ENCODE results near the gene ZBTB22.
"Not testable (repeated sequence)": the region's sequence is repeated elsewhere in the genome, so short reads cannot be mapped to it uniquely, and the experiment has no call there.

ZBTB22 gene

GRCh38 chr6:33344701-33345697 lies 27.5 kb upstream of the ZBTB22 start:
- no peak overlapping the region for H3K4ac ChIP-seq (ENCODE audit: low read depth, low read length)
- no peak overlapping the region for H3K27ac ChIP-seq (ENCODE audit: low read depth, low read length)
- WGBS (ENCODE audit: extremely low coverage, insufficient coverage, insufficient read length): no CpG with 5 or more reads among the region's 22 CpGs
- no peak overlapping the region for H2BK5ac ChIP-seq (ENCODE audit: low read depth, low read length, poor library complexity)
- no peak overlapping the region for H2BK120ac ChIP-seq (ENCODE audit: insufficient read depth, low read length, poor library complexity)
- no peak overlapping the region for H3K23ac ChIP-seq (ENCODE audit: low read length)
- no peaks in the 10 kb centered on the region for H3K27me3 ChIP-seq (ENCODE audit: insufficient read depth, low read length)
- no peaks in the 10 kb centered on the region for H3K79me1 ChIP-seq (ENCODE audit: low read length)
- no peak overlapping the region for H2AK5ac ChIP-seq (ENCODE audit: low read length)
- DNase-seq: peak; percentile 74 to 93
- H3K36me3 ChIP-seq (ENCODE audit: control insufficient read depth in 1 of 2, insufficient read depth in 2 of 2, low read length in 2 of 2): no peaks in the 10 kb centered on the region
- H3K4me2 ChIP-seq (ENCODE audit: low read length): peak overlapping the region; percentile 36
- H3K4me1 ChIP-seq (ENCODE audit: control insufficient read depth in 1 of 2, insufficient read depth in 2 of 2, low read length in 2 of 2): no peaks in the 10 kb centered on the region
- no peak overlapping the region for H2BK12ac ChIP-seq (ENCODE audit: low read length)
- H3K4me3 ChIP-seq (ENCODE audit: low read depth, low read length): no peak overlapping the region
- no peak overlapping the region for H4K12ac ChIP-seq (ENCODE audit: low read depth, low read length)
- no peak overlapping the region for H4K8ac ChIP-seq (ENCODE audit: low read depth, low read length)
- no peak overlapping the region for H2AFZ ChIP-seq (ENCODE audit: insufficient read depth, low read length, poor library complexity)
- H4K91ac ChIP-seq (ENCODE audit: low read depth, low read length): no peak overlapping the region
- no peak overlapping the region for H3K9ac ChIP-seq (ENCODE audit: low read length)
- H3K9me3 ChIP-seq (ENCODE audit: insufficient read depth, low read depth, low read length): no peaks in the 10 kb centered on the region
- H3K79me2 ChIP-seq (ENCODE audit: control insufficient read depth, insufficient read depth, low read length, poor library complexity): no peaks in the 10 kb centered on the region
- H3K18ac ChIP-seq (ENCODE audit: low read length): no peak overlapping the region
- no peak overlapping the region for H3K14ac ChIP-seq (ENCODE audit: low read length)

- Histone ChIP-seq H2BK12ac (ENCODE audit: low read length) (no peak overlapping the region), H3K14ac (ENCODE audit: low read length) (no peak overlapping the region), H3K27ac (ENCODE audit: low read depth, low read length) (no peak overlapping the region), H4K91ac (ENCODE audit: low read depth, low read length) (no peak overlapping the region), H2BK5ac (ENCODE audit: low read depth, low read length, poor library complexity) (no peak overlapping the region), H3K79me2 (ENCODE audit: control insufficient read depth, insufficient read depth, low read length, poor library complexity) (no peaks in the 10 kb centered on the region), H3K36me3 (ENCODE audit: control insufficient read depth in 1 of 2, insufficient read depth in 2 of 2, low read length in 2 of 2) (no peaks in the 10 kb centered on the region), H3K4ac (ENCODE audit: low read depth, low read length) (no peak overlapping the region), H2AK5ac (ENCODE audit: low read length) (no peak overlapping the region), H3K79me1 (ENCODE audit: low read length) (no peaks in the 10 kb centered on the region), H3K4me2 (ENCODE audit: low read length) (no peak overlapping the region), H3K4me3 (ENCODE audit: low read depth, low read length) (no peak overlapping the region), H3K9ac (ENCODE audit: low read length) (no peak overlapping the region), H3K23ac (ENCODE audit: low read length) (no peak overlapping the region), H4K12ac (ENCODE audit: low read depth, low read length) (no peak overlapping the region), H2BK120ac (ENCODE audit: insufficient read depth, low read length, poor library complexity) (no peak overlapping the region), H2AFZ (ENCODE audit: insufficient read depth, low read length, poor library complexity) (no peak overlapping the region), H3K9me3 (ENCODE audit: insufficient read depth, low read depth, low read length) (no peaks in the 10 kb centered on the region), H4K8ac (ENCODE audit: low read depth, low read length) (no peak overlapping the region), H3K27me3 (ENCODE audit: insufficient read depth, low read length) (no peaks in the 10 kb centered on the region), H3K4me1 (ENCODE audit: control insufficient read depth in 1 of 2, insufficient read depth in 2 of 2, low read length in 2 of 2) (no peaks in the 10 kb centered on the region), H3K18ac (ENCODE audit: low read length) (no peak overlapping the region)
- DNase-seq: no peak
- WGBS (ENCODE audit: extremely low coverage, insufficient coverage, insufficient read length): no CpG with 5 or more reads among the region's 6 CpGs
These were observed 26.5 kb upstream of the ZBTB22 start for GRCh38 chr6:33343953-33344611.

GRCh38 chr6:33343606-33343952 lies 26.0 kb upstream of the ZBTB22 start:
- not testable (repeated sequence) for H3K9ac ChIP-seq (ENCODE audit: low read length); H2AK5ac ChIP-seq (ENCODE audit: low read length); H3K79me2 ChIP-seq (ENCODE audit: control insufficient read depth, insufficient read depth, low read length, poor library complexity); H3K4me2 ChIP-seq (ENCODE audit: low read length); H3K27me3 ChIP-seq (ENCODE audit: insufficient read depth, low read length); H2BK12ac ChIP-seq (ENCODE audit: low read length); H2AFZ ChIP-seq (ENCODE audit: insufficient read depth, low read length, poor library complexity); H4K8ac ChIP-seq (ENCODE audit: low read depth, low read length); H3K36me3 ChIP-seq (ENCODE audit: control insufficient read depth in 1 of 2, insufficient read depth in 2 of 2, low read length in 2 of 2); H3K9me3 ChIP-seq (ENCODE audit: insufficient read depth, low read depth, low read length); H3K27ac ChIP-seq (ENCODE audit: low read depth, low read length); H2BK5ac ChIP-seq (ENCODE audit: low read depth, low read length, poor library complexity); H3K14ac ChIP-seq (ENCODE audit: low read length); H3K4me1 ChIP-seq (ENCODE audit: control insufficient read depth in 1 of 2, insufficient read depth in 2 of 2, low read length in 2 of 2); H3K18ac ChIP-seq (ENCODE audit: low read length); H3K4ac ChIP-seq (ENCODE audit: low read depth, low read length); H4K12ac ChIP-seq (ENCODE audit: low read depth, low read length); H4K91ac ChIP-seq (ENCODE audit: low read depth, low read length); H3K79me1 ChIP-seq (ENCODE audit: low read length); H3K4me3 ChIP-seq (ENCODE audit: low read depth, low read length); H3K23ac ChIP-seq (ENCODE audit: low read length); DNase-seq; H2BK120ac ChIP-seq (ENCODE audit: insufficient read depth, low read length, poor library complexity)
- no CpG with 5 or more reads among the region's 7 CpGs for WGBS (ENCODE audit: extremely low coverage, insufficient coverage, insufficient read length)

GRCh38 chr6:33339193-33339592 lies 21.6 kb upstream of the ZBTB22 start:
- H4K91ac ChIP-seq (ENCODE audit: low read depth, low read length): no peak overlapping the region
- H4K12ac ChIP-seq (ENCODE audit: low read depth, low read length): no peak overlapping the region
- no peak overlapping the region for H2AK5ac ChIP-seq (ENCODE audit: low read length)
- no peaks in the 10 kb centered on the region for H3K4me1 ChIP-seq (ENCODE audit: control insufficient read depth in 1 of 2, insufficient read depth in 2 of 2, low read length in 2 of 2)
- WGBS (ENCODE audit: extremely low coverage, insufficient coverage, insufficient read length): no CpG with 5 or more reads among the region's 6 CpGs
- no peak overlapping the region for H3K4me2 ChIP-seq (ENCODE audit: low read length)
- H3K4ac ChIP-seq (ENCODE audit: low read depth, low read length): no peak overlapping the region
- no peak overlapping the region for H3K9ac ChIP-seq (ENCODE audit: low read length)
- DNase-seq: no peak
- no peak overlapping the region for H3K27ac ChIP-seq (ENCODE audit: low read depth, low read length)
- no peak overlapping the region for H3K4me3 ChIP-seq (ENCODE audit: low read depth, low read length)
- H2AFZ ChIP-seq (ENCODE audit: insufficient read depth, low read length, poor library complexity): no peak overlapping the region
- H2BK12ac ChIP-seq (ENCODE audit: low read length): no peak overlapping the region
- H3K18ac ChIP-seq (ENCODE audit: low read length): no peak overlapping the region
- no peak overlapping the region for H2BK120ac ChIP-seq (ENCODE audit: insufficient read depth, low read length, poor library complexity)
- H3K9me3 ChIP-seq (ENCODE audit: insufficient read depth, low read depth, low read length): no peaks in the 10 kb centered on the region
- H2BK5ac ChIP-seq (ENCODE audit: low read depth, low read length, poor library complexity): no peak overlapping the region
- H3K14ac ChIP-seq (ENCODE audit: low read length): no peak overlapping the region
- no peak overlapping the region for H3K23ac ChIP-seq (ENCODE audit: low read length)
- H4K8ac ChIP-seq (ENCODE audit: low read depth, low read length): no peak overlapping the region
- no peaks in the 10 kb centered on the region for H3K79me2 ChIP-seq (ENCODE audit: control insufficient read depth, insufficient read depth, low read length, poor library complexity)
- H3K79me1 ChIP-seq (ENCODE audit: low read length): no peaks in the 10 kb centered on the region
- H3K36me3 ChIP-seq (ENCODE audit: control insufficient read depth in 1 of 2, insufficient read depth in 2 of 2, low read length in 2 of 2): no peaks in the 10 kb centered on the region
- H3K27me3 ChIP-seq (ENCODE audit: insufficient read depth, low read length): no peaks in the 10 kb centered on the region
